ENCODE data around the gene DEFB132.
A peak's percentile ranks its signal among the peaks of the same experiment; 100 is the strongest.
"Not testable (repeated sequence)": the region's sequence is repeated elsewhere in the genome, so short reads cannot be mapped to it uniquely, and the experiment has no call there.

The DEFB132 gene

GRCh38 chr20:257419-257818, at the start of gene DEFB132:
TSS of gene DEFB132 (plus strand) at chr20:257724. CDS start at chr20:257779, 55 bp downstream.
- DNase-seq, result no peak

GRCh38 chr20:208942-209566, 48.5 kb upstream of the DEFB132 start:
- peak; percentile 80 for DNase-seq

- no peak for DNase-seq
Measured at GRCh38 chr20:210809-211502, 46.6 kb upstream of the DEFB132 start.

GRCh38 chr20:214383-214782, 43.1 kb upstream of the DEFB132 start:
- no peak for DNase-seq

- DNase-seq, result no peak
Measured at GRCh38 chr20:215796-216195, 41.7 kb upstream of the DEFB132 start.

GRCh38 chr20:217266-217665, 40.3 kb upstream of the DEFB132 start:
- DNase-seq, result no peak

- DNase-seq, result peak; percentile 56
Measured at GRCh38 chr20:219290-220115, 38.0 kb upstream of the DEFB132 start.

GRCh38 chr20:221258-221830, 36.2 kb upstream of the DEFB132 start:
- no peak for DNase-seq

- DNase-seq, result not testable (repeated sequence)
Measured at GRCh38 chr20:225879-226278, 31.6 kb upstream of the DEFB132 start.

- DNase-seq, result no peak
Measured at GRCh38 chr20:226958-227357, 30.6 kb upstream of the DEFB132 start, which contains the start of gene DEFB129. TSS of gene DEFB129 (plus strand) at chr20:227258. CDS start at chr20:227289, 31 bp downstream.

GRCh38 chr20:227439-228105, 30.0 kb upstream of the DEFB132 start:
- peak; percentile 73 for DNase-seq

- DNase-seq, result peak; percentile 34
Measured at GRCh38 chr20:235891-236290, 21.6 kb upstream of the DEFB132 start.

GRCh38 chr20:237489-237888, 20.0 kb upstream of the DEFB132 start:
- DNase-seq, result peak; percentile 75

- DNase-seq, result peak; percentile 60
Measured at GRCh38 chr20:237929-238328, 19.6 kb upstream of the DEFB132 start.

GRCh38 chr20:242905-243304, 14.6 kb upstream of the DEFB132 start:
- no peak for DNase-seq

GRCh38 chr20:251354-251753, 6.2 kb upstream of the DEFB132 start:
- DNase-seq, result peak; percentile 29

GRCh38 chr20:252801-253200, 4.7 kb upstream of the DEFB132 start:
- DNase-seq, result no peak

- not testable (repeated sequence) for DNase-seq
Measured at GRCh38 chr20:253447-253846, 4.1 kb upstream of the DEFB132 start.

- no peak for DNase-seq
Measured at GRCh38 chr20:258269-258858, 840 bp downstream of the DEFB132 start.

GRCh38 chr20:258963-259362, 1.4 kb downstream of the DEFB132 start:
- DNase-seq, result peak; percentile 60

- no peak for DNase-seq
Measured at GRCh38 chr20:259981-260380, 2.5 kb downstream of the DEFB132 start.

- DNase-seq, result no peak
Measured at GRCh38 chr20:263701-264100, 6.2 kb downstream of the DEFB132 start.
